GM23338 (cell line): ENCODE data around the gene FAHD1. TPM values are rescaled to one million over a fixed set of nuclear protein-coding genes. Genes with fewer than 3 reads are reported as not detected.

Source experiments
- ATAC-seq: fragments of 200-7000 bp; cut with Tn5 transposase; 3 replicates; pipeline ENCODE4 v1.9.1; 2020
- DNase-seq: peaks from one replicate; pipeline ENCODE4 v3.0.0-alpha.2; 2015; ENCODE audit warnings: low spot score
- H2AFZ ChIP-seq: fragments of 200-600 bp; sonication (generic); 2 replicates; pipeline ENCODE4 v1.8.0; 2016; ENCODE audit warnings: antibody characterized with exemption, mild to moderate bottlenecking, moderate library complexity
- H3F3A ChIP-seq: fragments of 200-600 bp; sonication (generic); replicated peaks from 2 replicates; pipeline ENCODE4 v1.8.0; 2017; ENCODE audit warnings: antibody characterized with exemption, mixed run types, low read depth
- H3K27ac ChIP-seq: fragments of 200-600 bp; sonication (generic); 2 replicates; pipeline ENCODE4 v1.6.1; 2016; ENCODE audit warnings: low read depth
- H3K27me3 ChIP-seq: fragments of 200-600 bp; sonication (generic); 2 replicates; pipeline ENCODE4 v1.8.0; 2016; ENCODE audit warnings: mild to moderate bottlenecking, mixed run types, moderate library complexity; ENCODE audit not compliant: insufficient read depth
- H3K36me3 ChIP-seq: fragments of 200-600 bp; sonication (generic); 2 replicates; pipeline ENCODE4 v1.8.0; 2016; ENCODE audit warnings: mild to moderate bottlenecking; ENCODE audit not compliant: insufficient read depth
- H3K4me1 ChIP-seq: fragments of 200-600 bp; sonication (generic); 2 replicates; pipeline ENCODE4 v1.8.0; 2016; ENCODE audit warnings: mild to moderate bottlenecking, moderate library complexity; ENCODE audit not compliant: insufficient read depth
- H3K4me2 ChIP-seq: fragments of 200-600 bp; sonication (generic); 2 replicates; pipeline ENCODE4 v1.7.1; 2017; ENCODE audit warnings: mixed run types
- H3K4me3 ChIP-seq: fragments of 200-600 bp; sonication (generic); 2 replicates; pipeline ENCODE4 v1.6.1; 2016; ENCODE audit warnings: mixed run types
- H3K79me2 ChIP-seq: fragments of 200-600 bp; sonication (generic); replicated peaks from 2 replicates; pipeline ENCODE4 v1.8.0; 2017; ENCODE audit warnings: mild to moderate bottlenecking; ENCODE audit not compliant: insufficient read depth
- H3K9me2 ChIP-seq: fragments of 200-600 bp; sonication (generic); 2 replicates; pipeline ENCODE4 v1.8.0; 2017; ENCODE audit not compliant: insufficient read depth
- H4K20me1 ChIP-seq: fragments of 200-600 bp; sonication (generic); replicated peaks from 2 replicates; pipeline ENCODE4 v1.8.0; 2017; ENCODE audit warnings: mild to moderate bottlenecking; ENCODE audit not compliant: insufficient read depth
- H3K27ac Mint-ChIP-seq: 2 replicates; pipeline ENCODE4 v1.8.0; 2020; ENCODE audit warnings: inconsistent platforms, mild to moderate bottlenecking, moderate library complexity, mixed read lengths
- H3K27me3 Mint-ChIP-seq: 3 replicates; pipeline ENCODE4 v1.8.0; 2022; ENCODE audit warnings: low read depth, mild to moderate bottlenecking, moderate library complexity, mixed read lengths, inconsistent platforms; ENCODE audit not compliant: insufficient read depth, poor library complexity
- H3K36me3 Mint-ChIP-seq: 3 replicates; pipeline ENCODE4 v1.8.0; 2021; ENCODE audit warnings: low read depth, mild to moderate bottlenecking, inconsistent platforms, moderate library complexity, mixed read lengths
- H3K4me1 Mint-ChIP-seq: 3 replicates; pipeline ENCODE4 v1.8.0; 2020; ENCODE audit warnings: mild to moderate bottlenecking, inconsistent platforms, mixed read lengths
- H3K4me3 Mint-ChIP-seq: 3 replicates; pipeline ENCODE4 v1.8.0; 2021; ENCODE audit warnings: moderate library complexity, mild to moderate bottlenecking, inconsistent platforms, mixed read lengths
- H3K9me3 Mint-ChIP-seq: 3 replicates; pipeline ENCODE4 v1.8.0; 2020; ENCODE audit warnings: moderate library complexity, mild to moderate bottlenecking, inconsistent platforms, mixed read lengths
- EZH2phosphoT487 ChIP-seq: fragments of 200-600 bp; sonication (generic); IDR thresholded peaks from one replicate; pipeline ENCODE4 v1.8.1; 2018; ENCODE audit warnings: antibody characterized with exemption; ENCODE audit not compliant: unreplicated experiment
- ZNF114 ChIP-seq: fragments of 250-450 bp; sonication (Bioruptor Pico); IDR thresholded peaks from 2 replicates; pipeline ENCODE4 v1.5.0; 2020; ENCODE audit warnings: mild to moderate bottlenecking, moderate library complexity
- polyA plus RNA-seq: library from polyadenylated mRNA; unstranded; fragments of >200 nt; fragmentation: Nextera tagmentation; extraction: Ambion mirVana; gene quantifications from 2 replicates; pipeline ENCODE4 v1.2.1, GENCODE V29; 2016
- total RNA-seq: library from RNA; depleted of rRNA; stranded (reverse); fragments of >200 nt; shearing (Covaris generic); gene quantifications from 2 replicates; pipeline ENCODE4 v1.2.3, GENCODE V29; 2014
- TF ChIP-seq, protein P1 (sequence below): IDR thresholded peaks from one replicate; pipeline ENCODE4 v1.6.1; 2018; ENCODE audit warnings: antibody characterized with exemption; ENCODE audit not compliant: unreplicated experiment
- TF ChIP-seq, protein P2 (sequence below): fragments of 250-450 bp; sonication (Bioruptor Pico); IDR thresholded peaks from 2 replicates; pipeline ENCODE4 v1.5.0; 2020; ENCODE audit warnings: mild to moderate bottlenecking, moderate library complexity

FAHD1 gene
- total and polyA plus RNA-seq, 2 experiments from 2014 or later, result 21.0 to 23.9 TPM

DNA sequence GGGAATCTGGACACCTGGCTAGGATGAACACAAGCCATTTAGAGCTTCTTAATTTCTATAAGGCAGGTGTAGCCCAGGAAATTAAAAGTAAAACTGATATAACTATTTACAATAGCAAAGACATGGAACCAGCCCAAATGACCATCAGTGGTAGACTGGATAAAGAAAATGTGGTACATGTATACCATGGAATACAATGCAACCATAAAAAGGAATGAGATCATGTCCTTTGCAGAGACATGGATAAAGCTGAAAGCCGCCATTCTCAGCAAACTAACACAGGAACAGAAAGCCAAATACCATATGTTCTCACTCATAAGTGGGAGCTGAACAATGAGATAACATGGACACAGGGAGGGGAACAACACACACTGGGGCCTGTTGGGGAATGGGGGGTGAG, 19.4 kb downstream of the FAHD1 start:
- H3K4me1 ChIP-seq, result no peaks in the 10 kb centered on the region
- Mint-ChIP-seq H3K36me3 (no peaks in the 10 kb centered on the region), H3K4me3 (no peak overlapping the region), H3K27me3 (no peaks in the 10 kb centered on the region), H3K4me1 (no peaks in the 10 kb centered on the region), H3K9me3 (no peaks in the 10 kb centered on the region), H3K27ac (no peak overlapping the region)
- H3K27me3 ChIP-seq, result no peaks in the 10 kb centered on the region
- H3K4me3 ChIP-seq, result no peak overlapping the region
- TF ChIP-seq EZH2phosphoT487, result no peak
- no peak for TF ChIP-seq ZNF114 (CRISPR knock-in tag)
- TF ChIP-seq, protein P1, sequence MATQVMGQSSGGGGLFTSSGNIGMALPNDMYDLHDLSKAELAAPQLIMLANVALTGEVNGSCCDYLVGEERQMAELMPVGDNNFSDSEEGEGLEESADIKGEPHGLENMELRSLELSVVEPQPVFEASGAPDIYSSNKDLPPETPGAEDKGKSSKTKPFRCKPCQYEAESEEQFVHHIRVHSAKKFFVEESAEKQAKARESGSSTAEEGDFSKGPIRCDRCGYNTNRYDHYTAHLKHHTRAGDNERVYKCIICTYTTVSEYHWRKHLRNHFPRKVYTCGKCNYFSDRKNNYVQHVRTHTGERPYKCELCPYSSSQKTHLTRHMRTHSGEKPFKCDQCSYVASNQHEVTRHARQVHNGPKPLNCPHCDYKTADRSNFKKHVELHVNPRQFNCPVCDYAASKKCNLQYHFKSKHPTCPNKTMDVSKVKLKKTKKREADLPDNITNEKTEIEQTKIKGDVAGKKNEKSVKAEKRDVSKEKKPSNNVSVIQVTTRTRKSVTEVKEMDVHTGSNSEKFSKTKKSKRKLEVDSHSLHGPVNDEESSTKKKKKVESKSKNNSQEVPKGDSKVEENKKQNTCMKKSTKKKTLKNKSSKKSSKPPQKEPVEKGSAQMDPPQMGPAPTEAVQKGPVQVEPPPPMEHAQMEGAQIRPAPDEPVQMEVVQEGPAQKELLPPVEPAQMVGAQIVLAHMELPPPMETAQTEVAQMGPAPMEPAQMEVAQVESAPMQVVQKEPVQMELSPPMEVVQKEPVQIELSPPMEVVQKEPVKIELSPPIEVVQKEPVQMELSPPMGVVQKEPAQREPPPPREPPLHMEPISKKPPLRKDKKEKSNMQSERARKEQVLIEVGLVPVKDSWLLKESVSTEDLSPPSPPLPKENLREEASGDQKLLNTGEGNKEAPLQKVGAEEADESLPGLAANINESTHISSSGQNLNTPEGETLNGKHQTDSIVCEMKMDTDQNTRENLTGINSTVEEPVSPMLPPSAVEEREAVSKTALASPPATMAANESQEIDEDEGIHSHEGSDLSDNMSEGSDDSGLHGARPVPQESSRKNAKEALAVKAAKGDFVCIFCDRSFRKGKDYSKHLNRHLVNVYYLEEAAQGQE, result no peak
- TF ChIP-seq, protein P2, sequence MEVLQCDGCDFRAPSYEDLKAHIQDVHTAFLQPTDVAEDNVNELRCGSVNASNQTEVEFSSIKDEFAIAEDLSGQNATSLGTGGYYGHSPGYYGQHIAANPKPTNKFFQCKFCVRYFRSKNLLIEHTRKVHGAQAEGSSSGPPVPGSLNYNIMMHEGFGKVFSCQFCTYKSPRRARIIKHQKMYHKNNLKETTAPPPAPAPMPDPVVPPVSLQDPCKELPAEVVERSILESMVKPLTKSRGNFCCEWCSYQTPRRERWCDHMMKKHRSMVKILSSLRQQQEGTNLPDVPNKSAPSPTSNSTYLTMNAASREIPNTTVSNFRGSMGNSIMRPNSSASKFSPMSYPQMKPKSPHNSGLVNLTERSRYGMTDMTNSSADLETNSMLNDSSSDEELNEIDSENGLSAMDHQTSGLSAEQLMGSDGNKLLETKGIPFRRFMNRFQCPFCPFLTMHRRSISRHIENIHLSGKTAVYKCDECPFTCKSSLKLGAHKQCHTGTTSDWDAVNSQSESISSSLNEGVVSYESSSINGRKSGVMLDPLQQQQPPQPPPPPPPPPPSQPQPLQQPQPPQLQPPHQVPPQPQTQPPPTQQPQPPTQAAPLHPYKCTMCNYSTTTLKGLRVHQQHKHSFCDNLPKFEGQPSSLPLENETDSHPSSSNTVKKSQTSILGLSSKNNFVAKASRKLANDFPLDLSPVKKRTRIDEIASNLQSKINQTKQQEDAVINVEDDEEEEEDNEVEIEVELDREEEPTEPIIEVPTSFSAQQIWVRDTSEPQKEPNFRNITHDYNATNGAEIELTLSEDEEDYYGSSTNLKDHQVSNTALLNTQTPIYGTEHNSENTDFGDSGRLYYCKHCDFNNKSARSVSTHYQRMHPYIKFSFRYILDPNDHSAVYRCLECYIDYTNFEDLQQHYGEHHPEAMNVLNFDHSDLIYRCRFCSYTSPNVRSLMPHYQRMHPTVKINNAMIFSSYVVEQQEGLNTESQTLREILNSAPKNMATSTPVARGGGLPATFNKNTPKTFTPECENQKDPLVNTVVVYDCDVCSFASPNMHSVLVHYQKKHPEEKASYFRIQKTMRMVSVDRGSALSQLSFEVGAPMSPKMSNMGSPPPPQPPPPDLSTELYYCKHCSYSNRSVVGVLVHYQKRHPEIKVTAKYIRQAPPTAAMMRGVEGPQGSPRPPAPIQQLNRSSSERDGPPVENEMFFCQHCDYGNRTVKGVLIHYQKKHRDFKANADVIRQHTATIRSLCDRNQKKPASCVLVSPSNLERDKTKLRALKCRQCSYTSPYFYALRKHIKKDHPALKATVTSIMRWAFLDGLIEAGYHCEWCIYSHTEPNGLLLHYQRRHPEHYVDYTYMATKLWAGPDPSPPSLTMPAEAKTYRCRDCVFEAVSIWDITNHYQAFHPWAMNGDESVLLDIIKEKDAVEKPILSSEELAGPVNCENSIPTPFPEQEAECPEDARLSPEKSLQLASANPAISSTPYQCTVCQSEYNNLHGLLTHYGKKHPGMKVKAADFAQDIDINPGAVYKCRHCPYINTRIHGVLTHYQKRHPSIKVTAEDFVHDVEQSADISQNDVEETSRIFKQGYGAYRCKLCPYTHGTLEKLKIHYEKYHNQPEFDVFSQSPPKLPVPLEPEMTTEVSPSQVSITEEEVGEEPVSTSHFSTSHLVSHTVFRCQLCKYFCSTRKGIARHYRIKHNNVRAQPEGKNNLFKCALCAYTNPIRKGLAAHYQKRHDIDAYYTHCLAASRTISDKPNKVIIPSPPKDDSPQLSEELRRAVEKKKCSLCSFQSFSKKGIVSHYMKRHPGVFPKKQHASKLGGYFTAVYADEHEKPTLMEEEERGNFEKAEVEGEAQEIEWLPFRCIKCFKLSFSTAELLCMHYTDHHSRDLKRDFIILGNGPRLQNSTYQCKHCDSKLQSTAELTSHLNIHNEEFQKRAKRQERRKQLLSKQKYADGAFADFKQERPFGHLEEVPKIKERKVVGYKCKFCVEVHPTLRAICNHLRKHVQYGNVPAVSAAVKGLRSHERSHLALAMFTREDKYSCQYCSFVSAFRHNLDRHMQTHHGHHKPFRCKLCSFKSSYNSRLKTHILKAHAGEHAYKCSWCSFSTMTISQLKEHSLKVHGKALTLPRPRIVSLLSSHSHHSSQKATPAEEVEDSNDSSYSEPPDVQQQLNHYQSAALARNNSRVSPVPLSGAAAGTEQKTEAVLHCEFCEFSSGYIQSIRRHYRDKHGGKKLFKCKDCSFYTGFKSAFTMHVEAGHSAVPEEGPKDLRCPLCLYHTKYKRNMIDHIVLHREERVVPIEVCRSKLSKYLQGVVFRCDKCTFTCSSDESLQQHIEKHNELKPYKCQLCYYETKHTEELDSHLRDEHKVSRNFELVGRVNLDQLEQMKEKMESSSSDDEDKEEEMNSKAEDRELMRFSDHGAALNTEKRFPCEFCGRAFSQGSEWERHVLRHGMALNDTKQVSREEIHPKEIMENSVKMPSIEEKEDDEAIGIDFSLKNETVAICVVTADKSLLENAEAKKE (CRISPR knock-in tag), result no peak
- DNase-seq (no peak), ATAC-seq (no peak)
- no peaks in the 10 kb centered on the region for H3F3A ChIP-seq
- H3K36me3 ChIP-seq, result no peaks in the 10 kb centered on the region
- H2AFZ ChIP-seq, result no peak overlapping the region
- no peaks in the 10 kb centered on the region for H4K20me1 ChIP-seq
- H3K27ac ChIP-seq, result no peak overlapping the region
- H3K9me2 ChIP-seq, result no peaks in the 10 kb centered on the region
- H3K4me2 ChIP-seq, result no peak overlapping the region
- no peaks in the 10 kb centered on the region for H3K79me2 ChIP-seq
